HG02938 (cell line): ENCODE data around the gene ST6GALNAC6.

Experiments used
- ATAC-seq: cut with Tn5 transposase; IDR thresholded peaks from one replicate; pipeline ENCODE4 v1.9.1; 2021; ENCODE audit warnings: mild to moderate bottlenecking, moderate library complexity; ENCODE audit not compliant: unreplicated experiment

ST6GALNAC6 gene

DNA sequence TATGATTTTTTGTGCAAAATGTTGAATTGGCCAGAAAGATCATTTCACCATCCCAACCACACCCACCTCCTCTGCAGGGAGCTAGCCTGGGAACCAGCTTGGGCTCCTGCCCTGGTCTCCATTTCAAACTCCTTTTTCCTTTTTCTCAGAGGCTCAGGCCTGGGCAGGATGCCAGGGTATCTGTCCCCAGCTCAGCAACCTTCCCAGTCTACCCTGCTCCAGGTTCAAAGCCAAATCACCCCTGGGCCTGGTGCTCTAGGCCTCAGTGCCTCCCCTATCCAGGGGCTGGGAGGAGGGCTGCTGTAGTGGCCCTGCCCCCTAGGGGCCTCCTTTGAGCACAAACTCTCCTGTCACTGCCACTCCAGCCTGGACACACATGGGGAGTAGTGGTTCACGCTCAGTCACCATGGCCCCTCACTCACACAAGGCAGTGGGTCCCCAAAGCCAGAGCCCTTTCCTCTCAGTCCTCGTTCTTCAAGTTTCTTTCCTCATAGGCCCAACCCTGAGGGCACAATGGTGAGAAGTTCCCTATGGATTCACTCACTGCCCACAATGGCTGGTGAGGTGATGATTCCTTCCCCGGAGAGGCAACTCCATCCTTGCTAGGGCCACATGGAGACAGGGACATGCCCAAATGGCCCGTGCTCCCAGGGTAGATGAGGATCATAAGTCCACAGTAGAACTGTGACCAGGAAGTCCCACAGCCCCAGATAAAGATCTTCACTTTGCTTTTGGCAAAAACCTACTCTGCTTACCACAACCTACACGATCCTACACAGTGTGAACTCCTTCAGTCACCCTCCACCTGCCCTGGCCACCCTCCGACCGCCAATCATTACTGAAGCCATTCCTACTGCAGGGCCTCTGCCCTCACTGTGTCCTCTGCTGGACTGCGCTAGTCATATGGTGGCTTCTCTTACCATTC lies 19.0 kb upstream of the ST6GALNAC6 start:
- no peak for ATAC-seq

DNA sequence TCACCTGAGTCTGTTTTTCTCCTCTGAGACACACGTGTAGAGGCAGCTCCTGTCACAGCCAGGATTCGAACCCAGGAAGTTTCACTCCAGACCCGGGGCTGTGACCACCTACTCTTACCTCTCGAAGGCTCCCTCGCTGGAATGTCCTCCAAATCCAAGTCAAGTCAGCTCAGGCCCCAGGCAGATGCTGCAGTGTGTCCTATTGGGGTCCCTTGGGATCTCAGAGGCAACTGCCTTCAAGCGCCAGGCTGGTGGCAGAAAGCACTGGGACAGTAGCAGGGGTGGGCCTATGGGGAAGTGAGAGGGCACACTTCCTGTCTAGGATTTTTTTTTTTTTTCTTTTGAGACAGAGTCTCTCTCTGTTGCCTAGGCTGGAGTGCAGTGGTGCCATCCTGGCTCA lies 18.2 kb upstream of the ST6GALNAC6 start:
- no peak for ATAC-seq

DNA sequence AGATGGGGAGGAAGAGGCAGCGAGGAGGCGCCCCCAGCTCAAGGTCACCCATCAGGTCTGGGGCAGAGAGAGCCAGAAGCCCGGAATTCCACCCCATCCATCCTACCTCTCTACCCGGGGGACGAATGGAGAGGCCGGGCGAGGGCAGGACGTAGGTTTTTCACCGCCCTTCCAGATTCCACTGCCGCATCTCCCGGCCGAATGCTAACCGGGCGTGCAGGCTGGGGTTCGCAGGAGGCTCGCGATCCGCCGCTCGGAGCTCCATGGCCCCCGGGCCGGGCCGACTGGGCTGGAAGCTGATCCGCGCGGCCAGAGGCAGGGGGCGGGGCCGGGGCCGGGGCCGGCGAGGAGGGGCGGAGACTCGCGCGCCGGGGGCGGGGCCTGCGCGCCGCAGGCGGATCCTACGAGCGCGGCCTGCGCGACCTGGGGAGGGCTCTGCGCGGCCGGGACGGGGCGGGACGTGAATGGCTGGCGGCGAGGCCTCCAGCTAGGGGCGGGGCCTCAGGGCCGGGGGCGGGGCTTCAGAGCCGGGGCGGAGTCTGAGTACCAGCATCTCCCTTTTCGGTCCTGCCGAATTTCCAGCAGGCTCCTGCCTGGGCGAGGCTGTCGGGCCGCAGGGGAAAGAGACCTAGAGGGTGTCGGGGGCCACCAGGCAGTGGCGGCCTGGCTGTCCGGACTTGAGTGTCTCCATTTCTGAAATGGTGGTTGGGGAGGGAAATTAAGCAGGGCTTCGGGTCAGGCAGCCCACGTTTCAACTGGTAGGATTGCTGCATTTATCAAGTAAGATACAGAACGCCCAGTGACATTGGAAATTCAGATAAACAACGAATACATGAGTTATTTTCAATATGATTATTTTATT lies 17.5 kb upstream of the ST6GALNAC6 start, which contains the start of gene ST6GALNAC4:
TSS of gene ST6GALNAC4 (minus strand) at position 322 of the 862 bp plus-strand sequence. CDS start 622 bp downstream, outside the sequence.
- ATAC-seq = peak; percentile 43

DNA sequence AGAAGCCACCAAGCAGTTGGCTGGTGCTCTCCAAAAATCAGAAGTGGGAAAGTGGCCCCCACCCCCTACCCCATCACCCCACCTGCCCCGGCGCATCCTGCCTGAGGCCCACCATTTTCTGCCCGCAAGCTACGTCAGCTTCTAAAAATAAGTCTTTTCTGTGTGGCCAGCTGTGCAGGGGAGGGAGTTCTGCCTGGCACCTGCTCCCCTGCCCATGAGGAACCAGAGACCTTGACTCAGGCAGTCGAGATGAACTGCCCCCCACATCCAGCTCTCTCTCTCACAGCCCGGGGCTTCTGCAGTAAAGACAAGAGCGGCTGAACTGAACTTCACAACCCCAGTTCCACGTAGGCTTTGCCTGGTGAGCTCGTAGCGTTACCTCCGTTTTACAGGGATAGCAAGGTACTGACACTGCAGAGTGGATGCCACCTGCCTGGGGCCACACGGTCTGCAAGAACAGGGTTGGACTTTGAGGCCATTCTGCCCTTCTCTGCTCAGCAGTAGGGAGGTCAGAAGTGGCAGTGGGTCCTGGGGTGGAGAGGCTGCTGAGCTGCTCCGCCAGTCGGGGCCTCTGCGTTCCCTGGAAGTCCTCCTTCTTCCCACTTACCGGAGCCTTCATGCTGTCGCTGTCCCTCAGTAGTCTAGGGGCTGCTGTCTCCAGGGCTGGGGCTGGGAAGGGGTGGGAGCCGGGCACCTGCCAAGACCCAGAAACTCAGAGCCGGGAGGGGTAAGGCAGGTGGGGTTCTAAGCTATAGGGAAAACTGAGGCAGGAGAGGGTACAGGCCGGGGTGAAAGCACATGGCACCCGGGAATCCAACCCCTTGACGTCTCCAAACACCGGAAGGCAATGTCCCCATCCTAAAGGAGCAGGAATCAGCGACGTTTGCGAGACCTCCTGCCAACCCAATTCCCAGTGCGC lies 16.7 kb upstream of the ST6GALNAC6 start:
- ATAC-seq = no peak

GRCh38 chr9:127915325-127915752 lies 15.9 kb upstream of the ST6GALNAC6 start:
- no peak for ATAC-seq

- no peak for ATAC-seq
Observed at GRCh38 chr9:127913682-127914081, 14.3 kb upstream of the ST6GALNAC6 start.

- ATAC-seq = no peak
Observed at GRCh38 chr9:127912882-127913281, 13.5 kb upstream of the ST6GALNAC6 start.

GRCh38 chr9:127912296-127912695 lies 12.9 kb upstream of the ST6GALNAC6 start:
- no peak for ATAC-seq

DNA sequence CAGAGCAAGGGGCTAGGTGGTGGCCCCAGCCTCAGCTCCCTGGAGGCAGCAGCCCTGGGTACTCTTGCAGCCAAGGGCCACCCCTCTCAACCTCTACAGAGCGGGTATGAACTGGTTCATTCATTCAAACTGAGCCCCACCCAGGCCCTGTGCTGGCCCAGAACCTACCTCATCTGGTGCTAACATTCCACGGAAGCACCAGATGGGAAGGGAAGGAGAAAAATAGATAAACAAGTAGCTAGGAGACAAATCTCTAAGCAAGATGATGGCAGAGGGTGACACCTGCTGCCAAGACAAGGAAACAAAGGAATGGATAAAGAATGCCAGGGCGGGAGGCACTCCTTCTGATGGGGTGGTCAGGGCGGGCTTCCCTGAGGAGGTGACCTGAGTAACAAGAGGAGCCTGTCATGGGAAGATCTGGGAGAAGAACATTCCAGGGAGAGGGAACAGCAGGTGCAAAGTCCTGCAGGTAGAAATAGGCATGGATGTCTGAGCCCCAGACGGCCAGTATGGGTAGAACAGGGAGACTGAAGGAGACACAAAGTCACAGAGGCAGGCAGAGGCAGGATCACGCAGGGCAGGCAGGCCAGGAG lies 11.3 kb upstream of the ST6GALNAC6 start:
- ATAC-seq = no peak

- ATAC-seq = no peak
Observed at GRCh38 chr9:127909839-127910273, 10.5 kb upstream of the ST6GALNAC6 start.

DNA sequence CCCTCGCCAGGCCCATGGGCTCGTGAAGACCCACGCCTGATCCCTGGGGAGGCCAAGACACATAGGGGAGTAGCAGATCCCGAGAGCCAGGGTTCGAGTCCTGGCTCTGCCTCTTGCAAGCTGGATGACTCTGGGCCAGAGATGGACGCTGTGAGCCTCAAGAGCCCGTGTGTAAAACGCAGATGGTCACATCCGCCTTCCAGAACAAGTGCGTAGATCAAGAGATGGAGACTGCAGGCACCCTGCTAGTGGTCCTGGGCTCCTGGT lies 9.2 kb upstream of the ST6GALNAC6 start:
- ATAC-seq = no peak

GRCh38 chr9:127907867-127908659 lies 8.7 kb upstream of the ST6GALNAC6 start:
- no peak for ATAC-seq

- ATAC-seq = no peak
Observed at GRCh38 chr9:127905788-127906191, 6.4 kb upstream of the ST6GALNAC6 start.

GRCh38 chr9:127905004-127905728 lies 5.8 kb upstream of the ST6GALNAC6 start:
- no peak for ATAC-seq

DNA sequence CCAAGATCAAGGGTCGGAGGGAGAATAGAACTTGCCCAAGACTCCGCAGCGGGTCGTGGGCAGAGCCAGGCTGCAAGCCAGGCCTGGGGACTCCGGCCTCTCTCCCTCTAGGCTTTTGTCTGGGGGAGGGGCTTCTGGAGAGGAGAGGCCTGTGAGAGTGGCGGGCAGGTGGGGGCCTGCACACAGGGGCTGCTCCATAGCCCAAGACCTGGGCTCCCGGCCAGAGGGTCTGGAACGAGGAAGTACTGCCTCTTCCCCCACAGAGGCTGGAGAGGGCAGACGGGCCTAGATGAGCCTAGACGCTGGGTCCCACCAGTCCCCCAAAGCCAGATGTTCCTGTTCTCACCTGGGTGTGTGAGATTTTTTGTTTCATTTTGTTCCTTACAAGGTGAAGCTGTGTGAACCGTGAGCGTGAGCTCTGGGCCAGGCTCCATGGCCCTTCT lies 5.2 kb upstream of the ST6GALNAC6 start:
- ATAC-seq = no peak

DNA sequence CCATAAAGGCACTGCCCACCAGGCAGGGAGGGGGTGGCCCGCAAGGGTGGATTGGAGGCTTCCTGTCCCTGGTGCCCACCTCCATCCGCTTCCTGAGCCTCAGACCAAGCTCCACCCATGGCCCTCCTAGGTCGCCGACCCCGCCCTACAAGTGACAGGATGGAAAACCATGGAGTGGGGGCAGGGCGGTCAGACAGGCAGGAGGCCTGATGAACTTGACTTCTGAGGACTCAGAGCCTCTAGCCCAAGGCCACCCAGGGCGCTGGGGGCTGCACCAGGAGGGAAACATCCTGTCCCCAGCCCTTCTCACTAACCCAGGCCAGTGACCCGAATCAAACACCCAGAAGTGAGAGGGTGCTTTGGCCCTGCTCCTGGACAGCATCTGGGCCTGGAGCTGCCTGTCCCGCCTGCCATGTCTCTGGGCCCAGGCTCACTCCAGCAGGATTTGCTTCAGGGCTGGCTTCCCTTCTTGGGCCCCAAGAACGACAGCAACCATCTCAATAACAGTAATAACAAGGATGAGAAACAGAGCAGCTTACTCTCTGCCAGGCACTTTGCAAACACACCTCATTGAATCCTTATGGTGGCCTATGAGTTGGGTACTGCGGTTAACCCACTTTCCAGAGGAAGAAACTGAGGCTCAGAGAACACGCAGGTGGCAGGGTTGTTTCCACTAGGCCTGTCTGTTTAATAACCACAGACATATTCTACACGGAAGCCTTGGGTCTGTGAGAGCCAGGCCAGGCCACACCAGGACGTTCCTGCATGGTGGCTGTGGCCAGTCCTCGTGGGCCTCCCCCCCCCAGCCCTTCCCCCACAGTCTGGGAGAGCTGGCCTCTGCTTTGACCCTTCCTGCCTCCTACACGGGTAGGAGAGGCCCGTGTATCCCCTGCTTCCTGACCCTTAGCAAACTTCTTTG lies 4.4 kb upstream of the ST6GALNAC6 start:
- ATAC-seq = no peak

DNA sequence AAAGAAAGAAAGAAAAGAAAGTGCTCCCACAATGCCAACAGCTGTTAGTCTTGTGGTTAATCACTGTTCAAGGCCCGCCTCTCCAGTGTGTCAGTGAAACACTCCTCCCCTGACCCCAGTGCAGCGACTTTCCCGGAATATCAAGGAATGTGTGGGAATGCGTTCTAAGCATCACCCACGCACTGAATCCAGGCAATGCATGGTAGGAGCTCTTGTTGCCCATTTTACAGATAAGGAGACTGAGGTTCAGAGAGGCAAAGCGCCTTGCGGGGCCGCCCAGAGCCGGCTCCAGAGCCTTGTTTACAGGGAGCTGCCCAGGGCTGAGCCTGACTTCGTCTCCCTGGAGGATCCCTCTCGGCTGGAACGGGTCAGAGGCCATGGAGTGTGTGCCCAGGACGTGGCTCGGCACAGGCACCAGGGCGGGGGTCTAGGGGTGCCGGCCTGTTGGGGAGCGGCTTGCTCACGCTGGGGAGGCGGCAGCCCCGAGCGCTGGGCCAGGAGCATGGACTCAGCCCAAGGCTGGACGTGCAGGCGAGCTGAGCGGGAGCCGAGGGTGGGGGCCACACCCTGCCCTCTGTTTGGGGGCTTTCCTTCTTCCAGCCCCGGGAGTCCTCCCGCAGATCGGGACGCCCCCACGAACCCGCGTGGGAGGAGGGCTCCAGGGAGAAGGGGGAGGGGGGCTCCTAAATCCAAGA lies 823 bp downstream of the ST6GALNAC6 start:
- no peak for ATAC-seq
